ENCODE data around the gene SIGLEC10. TPM values are rescaled to one million over a fixed set of nuclear protein-coding genes. Genes with fewer than 3 reads are reported as not detected.

SIGLEC10 gene
- total and polyA plus RNA-seq, 9 of the 15 experiments (the other 6 are each of a cell fraction or from before 2014, with no cell fraction given): 0.10 to 1.8 (median 0.82) TPM

- TF ChIP-seq NKRF (IDR thresholded peaks at IDR 0.05; ENCODE audit: borderline replicate concordance): no peak; the same call in 1 of the 2 replicates
- no peak for TF ChIP-seq ELK3 (CRISPR knock-in tag; IDR thresholded peaks at IDR 0.05)
- peak; percentile 82 for TF ChIP-seq TAF1 (IDR thresholded peaks at IDR 0.05; ENCODE audit: control insufficient read depth, extremely low read depth, insufficient read depth, low read length, severe bottlenecking)
- TF ChIP-seq ATF1 (CRISPR knock-in tag; IDR thresholded peaks at IDR 0.05): no peak
- TF ChIP-seq ATF1 (tag; IDR thresholded peaks at IDR 0.05): peak; percentile 90
- TF ChIP-seq ZBTB9 (CRISPR knock-in tag; IDR thresholded peaks at IDR 0.05): no peak
- no peak for TF ChIP-seq ZNF354B (CRISPR knock-in tag; IDR thresholded peaks at IDR 0.05)
- peak; percentile 85 for TF ChIP-seq ZBTB2 (IDR thresholded peaks at IDR 0.05)
- no peak for TF ChIP-seq MAFF (IDR thresholded peaks at IDR 0.05; ENCODE audit: low read length)
- TF ChIP-seq NFYB (IDR thresholded peaks at IDR 0.05; ENCODE audit: extremely low read depth, insufficient read length): peak; percentile 76
- TF ChIP-seq PHTF2 (CRISPR knock-in tag; IDR thresholded peaks at IDR 0.05): no peak
- peak; percentile 61; the same call in 1 of the 2 replicates for TF ChIP-seq MTA3 (IDR thresholded peaks at IDR 0.05; ENCODE audit: borderline replicate concordance)
- no peak for TF ChIP-seq CHCHD3 (CRISPR knock-in tag; IDR thresholded peaks at IDR 0.05)
- no peak for TF ChIP-seq ZBTB12 (CRISPR knock-in tag; IDR thresholded peaks at IDR 0.05)
- no peak for TF ChIP-seq NFE2L1 (tag; IDR thresholded peaks at IDR 0.05; ENCODE audit: borderline replicate concordance, low read depth)
- TF ChIP-seq NR2C2 (CRISPR knock-in tag; IDR thresholded peaks at IDR 0.05): no peak
- peak; percentile 79; the same call in 1 of the 2 replicates for TF ChIP-seq NR2C2 (tag; IDR thresholded peaks at IDR 0.05)
- no peak; the same call in 1 of the 2 replicates for TF ChIP-seq GATAD2A (IDR thresholded peaks at IDR 0.05)
- TF ChIP-seq ZNF197 (CRISPR knock-in tag; IDR thresholded peaks at IDR 0.05; ENCODE audit: low read depth): no peak
- peak in 1 of 2 experiments; percentile 75; a peak in 2 of 4 replicates for TF ChIP-seq CSDE1 (IDR thresholded peaks at IDR 0.05)
- no peak for TF ChIP-seq ZNF778 (CRISPR knock-in tag; IDR thresholded peaks at IDR 0.05)
- no peak for TF ChIP-seq ZNF707 (CRISPR knock-in tag; conservative IDR thresholded peaks at IDR 0.05)
Observed at GRCh38 chr19:51394050-51394836, 23.2 kb downstream of the SIGLEC10 start (continued).

Data from K562 (cell line).